NCI-H460 (cell line): ENCODE measurements around the gene TADA1. TPM values are rescaled to one million over a fixed set of nuclear protein-coding genes. Genes with fewer than 3 reads are reported as not detected.

ENCODE experiments used
- total RNA-seq: library from RNA; depleted of rRNA; stranded (reverse); fragments of >200 nt; shearing (Covaris generic); gene quantifications from 2 replicates; pipeline ENCODE4 v1.2.3, GENCODE V29; 2014; rRNA removed

The TADA1 gene
- total RNA-seq, 1 experiment from 2014 or later: 27.0 TPM

Other genes starting within 250 kb of the TADA1 start
- 46.3 and 56.0 TPM in 2 replicates for gene POGK, start 36.8 kb downstream of the TADA1 start, total RNA-seq
- gene ILDR2, start 99.3 kb upstream of the TADA1 start, total RNA-seq: 0.22 and 0.38 TPM in 2 replicates
- not detected in 2 replicates for gene MAEL, start 113.0 kb upstream of the TADA1 start, total RNA-seq
- gene GPA33, start 214.1 kb upstream of the TADA1 start, total RNA-seq: not detected in 2 replicates
- not detected in 2 replicates for gene STYXL2, start 217.8 kb upstream of the TADA1 start, total RNA-seq